ENCODE results near the gene TPO.
"Not testable (repeated sequence)": the region's sequence is repeated elsewhere in the genome, so short reads cannot be mapped to it uniquely, and the experiment has no call there.

DNA sequence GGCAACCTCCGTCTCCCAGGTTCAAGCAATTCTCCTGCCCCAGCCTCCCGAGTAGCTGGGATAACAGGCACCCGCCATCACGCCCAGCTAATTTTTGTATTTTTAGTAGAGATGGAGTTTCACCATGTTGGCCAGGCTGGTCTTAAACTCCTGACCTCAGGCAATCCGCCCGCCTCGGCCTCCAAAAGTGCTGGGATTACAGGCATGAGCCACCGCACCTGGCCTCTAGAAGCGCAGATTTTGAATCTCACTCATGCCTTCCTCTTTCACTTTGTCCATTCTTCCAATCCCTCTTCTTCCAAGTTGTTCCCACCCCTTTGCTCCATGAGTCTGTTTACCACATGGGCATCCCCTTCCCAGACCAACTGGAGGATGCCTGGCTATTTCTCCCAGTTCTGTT lies 79.0 kb downstream of the TPO start:
- TF ChIP-seq, protein P1, sequence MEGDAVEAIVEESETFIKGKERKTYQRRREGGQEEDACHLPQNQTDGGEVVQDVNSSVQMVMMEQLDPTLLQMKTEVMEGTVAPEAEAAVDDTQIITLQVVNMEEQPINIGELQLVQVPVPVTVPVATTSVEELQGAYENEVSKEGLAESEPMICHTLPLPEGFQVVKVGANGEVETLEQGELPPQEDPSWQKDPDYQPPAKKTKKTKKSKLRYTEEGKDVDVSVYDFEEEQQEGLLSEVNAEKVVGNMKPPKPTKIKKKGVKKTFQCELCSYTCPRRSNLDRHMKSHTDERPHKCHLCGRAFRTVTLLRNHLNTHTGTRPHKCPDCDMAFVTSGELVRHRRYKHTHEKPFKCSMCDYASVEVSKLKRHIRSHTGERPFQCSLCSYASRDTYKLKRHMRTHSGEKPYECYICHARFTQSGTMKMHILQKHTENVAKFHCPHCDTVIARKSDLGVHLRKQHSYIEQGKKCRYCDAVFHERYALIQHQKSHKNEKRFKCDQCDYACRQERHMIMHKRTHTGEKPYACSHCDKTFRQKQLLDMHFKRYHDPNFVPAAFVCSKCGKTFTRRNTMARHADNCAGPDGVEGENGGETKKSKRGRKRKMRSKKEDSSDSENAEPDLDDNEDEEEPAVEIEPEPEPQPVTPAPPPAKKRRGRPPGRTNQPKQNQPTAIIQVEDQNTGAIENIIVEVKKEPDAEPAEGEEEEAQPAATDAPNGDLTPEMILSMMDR (IDR thresholded peaks at IDR 0.05; ENCODE audit: poor library complexity, severe bottlenecking) = not testable (repeated sequence)
- not testable (repeated sequence) for TF ChIP-seq EZH2 (IDR thresholded peaks at IDR 0.05; ENCODE audit: borderline replicate concordance, insufficient read depth, low read length, poor library complexity, severe bottlenecking); EP300 (conservative IDR thresholded peaks at IDR 0.05; ENCODE audit: poor library complexity, severe bottlenecking); MXI1 (conservative IDR thresholded peaks at IDR 0.05; ENCODE audit: poor library complexity, severe bottlenecking); SMC3 (conservative IDR thresholded peaks at IDR 0.05; ENCODE audit: poor library complexity)
